Measurements from ENCODE around the gene SSUH2.

DNA sequence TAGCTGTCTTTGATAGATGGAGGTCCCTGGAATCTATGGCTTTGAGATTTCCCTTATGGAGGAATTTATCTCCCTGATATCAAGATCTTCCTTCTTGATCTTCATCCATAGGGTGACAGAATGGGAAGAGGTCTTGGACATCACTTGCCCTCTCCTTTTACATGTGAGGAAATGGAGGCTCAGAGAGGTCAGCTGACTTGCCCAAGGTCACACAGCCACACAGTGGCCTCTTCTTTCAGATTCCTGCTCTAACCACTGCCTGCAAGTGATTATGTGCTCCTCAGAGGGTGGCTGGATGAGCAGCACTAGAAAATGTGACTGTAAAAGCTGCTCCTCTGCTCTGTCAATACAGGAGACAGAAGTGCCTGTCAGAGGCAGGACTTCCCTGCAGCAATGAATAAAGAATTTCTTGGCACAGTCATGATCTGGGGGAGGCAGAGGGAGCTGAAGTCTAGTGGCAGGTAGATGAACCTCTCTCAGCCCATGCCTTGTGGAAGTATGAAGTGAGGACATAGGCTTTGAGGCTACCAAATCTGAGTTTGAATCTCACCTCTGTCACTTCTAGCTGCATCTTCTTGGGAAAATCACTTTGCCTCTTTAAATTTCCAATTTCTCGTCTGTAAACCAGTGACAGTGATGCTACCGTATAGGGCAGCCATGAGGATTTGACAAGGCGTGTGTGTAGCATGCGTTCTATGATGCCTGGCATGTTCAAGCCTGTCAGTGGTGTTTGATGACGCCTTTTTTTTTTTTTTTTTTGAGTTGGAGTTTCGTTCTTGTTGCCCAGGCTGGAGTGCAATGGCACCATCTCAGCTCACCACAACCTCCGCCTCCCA is 12.0 kb downstream of the SSUH2 start:
- TF ChIP-seq, protein P1, sequence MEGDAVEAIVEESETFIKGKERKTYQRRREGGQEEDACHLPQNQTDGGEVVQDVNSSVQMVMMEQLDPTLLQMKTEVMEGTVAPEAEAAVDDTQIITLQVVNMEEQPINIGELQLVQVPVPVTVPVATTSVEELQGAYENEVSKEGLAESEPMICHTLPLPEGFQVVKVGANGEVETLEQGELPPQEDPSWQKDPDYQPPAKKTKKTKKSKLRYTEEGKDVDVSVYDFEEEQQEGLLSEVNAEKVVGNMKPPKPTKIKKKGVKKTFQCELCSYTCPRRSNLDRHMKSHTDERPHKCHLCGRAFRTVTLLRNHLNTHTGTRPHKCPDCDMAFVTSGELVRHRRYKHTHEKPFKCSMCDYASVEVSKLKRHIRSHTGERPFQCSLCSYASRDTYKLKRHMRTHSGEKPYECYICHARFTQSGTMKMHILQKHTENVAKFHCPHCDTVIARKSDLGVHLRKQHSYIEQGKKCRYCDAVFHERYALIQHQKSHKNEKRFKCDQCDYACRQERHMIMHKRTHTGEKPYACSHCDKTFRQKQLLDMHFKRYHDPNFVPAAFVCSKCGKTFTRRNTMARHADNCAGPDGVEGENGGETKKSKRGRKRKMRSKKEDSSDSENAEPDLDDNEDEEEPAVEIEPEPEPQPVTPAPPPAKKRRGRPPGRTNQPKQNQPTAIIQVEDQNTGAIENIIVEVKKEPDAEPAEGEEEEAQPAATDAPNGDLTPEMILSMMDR (IDR thresholded peaks at IDR 0.05) = no peak
- no peak for TF ChIP-seq POLR2A (IDR thresholded peaks at IDR 0.05)

Measured in testis (tissue), 2 donors.